GM23248 (cell line): ENCODE data around the gene GALNT2.

Experiments
- EZH2 ChIP-seq: fragments of 200-600 bp; sonication (generic); IDR thresholded peaks from 2 replicates; pipeline ENCODE4 v1.6.1; 2018; ENCODE audit warnings: antibody characterized with exemption, mild to moderate bottlenecking; ENCODE audit not compliant: insufficient read depth, poor library complexity, severe bottlenecking
- EZH2phosphoT487 ChIP-seq: fragments of 200-600 bp; sonication (generic); IDR thresholded peaks from 2 replicates; pipeline ENCODE4 v1.6.1; 2018; ENCODE audit warnings: antibody characterized with exemption, moderate library complexity, mild to moderate bottlenecking, low read depth; ENCODE audit not compliant: insufficient read depth

GRCh38 chr1:230286166-230286889, 219.3 kb downstream of the GALNT2 start:
- no peak for TF ChIP-seq EZH2
- no peak for TF ChIP-seq EZH2phosphoT487
